DMS79 (cell line): ENCODE data around the gene HSD11B2.

Source experiments
- DNase-seq: peaks from one replicate; lab custom pipeline; 2025; lab: John Stamatoyannopoulos, UW

Gene HSD11B2

DNA sequence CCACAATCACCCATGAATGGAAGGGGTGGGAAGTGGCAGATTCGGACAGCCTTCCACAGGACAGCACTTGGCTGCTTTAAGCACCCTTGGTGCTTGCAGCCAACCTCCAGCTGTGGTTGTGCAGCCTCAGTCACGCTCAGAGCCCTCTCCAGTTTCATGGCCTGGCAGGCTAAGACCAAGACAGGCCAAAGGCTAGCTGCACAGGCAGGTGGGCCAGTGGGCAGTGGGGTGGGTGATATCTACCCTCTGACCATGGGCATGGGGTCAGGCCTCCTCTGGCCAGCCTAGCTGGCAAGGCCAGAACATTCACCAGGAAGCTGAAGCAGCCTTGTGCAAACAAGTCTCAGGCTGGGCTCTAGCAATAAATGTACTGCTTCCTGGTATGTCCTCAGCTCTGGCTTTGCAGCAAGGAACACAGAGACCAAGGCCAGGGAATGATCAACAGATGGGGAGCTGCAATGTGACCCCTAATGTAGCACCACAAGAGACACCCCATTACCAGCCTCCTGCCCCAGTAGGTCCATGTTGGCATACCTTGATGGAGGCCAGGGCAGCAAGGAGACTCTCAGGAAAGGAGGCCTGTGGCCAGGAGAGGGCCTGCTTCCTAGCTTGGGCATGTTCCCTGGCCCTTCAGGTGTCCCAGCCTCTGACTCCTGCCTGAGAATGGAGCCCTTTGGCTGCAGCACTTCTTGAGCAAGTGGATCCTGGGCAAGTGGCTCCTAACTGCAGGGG is 20.9 kb downstream of the HSD11B2 start:
- DNase-seq, result peak; percentile 11

GRCh38 chr16:67454104-67454503 is 23.2 kb downstream of the HSD11B2 start:
- no peak for DNase-seq

DNA sequence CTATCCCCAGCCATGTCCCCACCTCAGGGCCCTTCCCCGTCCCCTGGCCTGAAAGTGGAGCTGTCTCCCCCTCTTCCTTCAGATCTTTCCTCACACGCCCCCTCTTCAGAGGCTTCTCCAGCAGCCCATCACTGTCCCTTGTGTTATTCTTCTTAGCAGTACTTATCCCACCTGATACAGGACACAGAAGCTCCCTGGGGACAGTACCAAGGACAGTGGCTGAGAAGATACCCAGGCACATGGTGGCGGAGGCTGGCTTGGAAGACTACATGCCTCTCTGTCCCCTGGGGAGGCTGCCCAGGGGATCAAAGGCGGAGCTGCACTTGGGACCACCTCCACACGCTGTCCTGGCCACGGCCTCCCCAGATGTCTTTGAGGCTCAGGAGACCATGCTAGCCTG is 23.9 kb downstream of the HSD11B2 start:
- DNase-seq, result no peak

DNA sequence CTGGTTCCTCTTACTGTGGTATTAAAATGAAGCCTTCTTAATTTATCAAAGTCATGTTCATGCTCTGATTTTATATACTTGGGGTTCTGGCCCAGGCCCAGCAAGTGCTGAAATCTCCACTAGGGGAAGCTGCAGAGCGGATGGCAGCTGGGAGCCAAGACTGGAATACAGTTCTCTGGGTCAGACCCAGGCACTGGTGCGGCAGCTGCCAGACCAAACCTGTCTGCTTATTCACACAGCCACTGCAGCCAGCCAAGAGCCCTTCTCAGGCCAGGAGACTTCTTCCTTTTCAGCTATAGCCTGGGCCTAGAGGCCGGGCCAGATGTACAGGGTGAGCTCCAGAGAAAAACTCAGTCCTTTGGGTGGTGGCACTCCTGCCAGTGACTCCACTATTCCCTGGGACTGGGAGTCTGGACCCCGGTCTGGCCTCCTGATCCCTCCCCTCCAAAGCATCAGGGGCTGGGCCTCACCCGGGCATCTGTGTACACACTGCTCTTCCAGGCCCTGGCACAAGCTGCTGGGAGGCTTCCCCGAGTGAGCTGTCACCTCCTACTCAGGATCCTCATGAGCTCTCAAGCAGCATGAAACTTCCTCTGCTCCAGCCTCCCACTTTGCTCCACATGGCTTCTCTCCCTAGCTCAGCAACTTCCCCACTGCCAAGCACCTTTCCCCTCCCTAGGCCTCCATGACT is 25.6 kb downstream of the HSD11B2 start:
- no peak for DNase-seq

- DNase-seq, result no peak
These were observed 26.7 kb downstream of the HSD11B2 start for GRCh38 chr16:67457611-67458010.

GRCh38 chr16:67458121-67458641 is 27.3 kb downstream of the HSD11B2 start:
- no peak for DNase-seq

GRCh38 chr16:67459066-67459860 is 28.3 kb downstream of the HSD11B2 start:
- DNase-seq, result no peak

DNA sequence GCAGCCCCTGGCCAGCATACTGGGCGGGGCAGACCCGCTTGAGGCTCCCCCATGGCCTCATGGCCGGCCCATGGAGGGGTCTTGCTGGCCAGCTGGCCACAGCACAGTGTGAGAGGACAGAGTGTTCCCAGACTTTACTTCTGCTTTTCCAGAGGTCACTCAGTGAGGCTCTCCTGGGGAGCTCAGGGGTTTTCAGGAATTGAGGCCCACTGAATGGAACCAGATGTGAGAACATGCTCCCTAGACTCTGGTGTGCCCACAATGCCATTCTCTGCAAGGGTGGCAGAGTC is 28.9 kb downstream of the HSD11B2 start:
- no peak for DNase-seq

- DNase-seq, result no peak
These were observed 29.2 kb downstream of the HSD11B2 start for GRCh38 chr16:67460168-67460567.

DNA sequence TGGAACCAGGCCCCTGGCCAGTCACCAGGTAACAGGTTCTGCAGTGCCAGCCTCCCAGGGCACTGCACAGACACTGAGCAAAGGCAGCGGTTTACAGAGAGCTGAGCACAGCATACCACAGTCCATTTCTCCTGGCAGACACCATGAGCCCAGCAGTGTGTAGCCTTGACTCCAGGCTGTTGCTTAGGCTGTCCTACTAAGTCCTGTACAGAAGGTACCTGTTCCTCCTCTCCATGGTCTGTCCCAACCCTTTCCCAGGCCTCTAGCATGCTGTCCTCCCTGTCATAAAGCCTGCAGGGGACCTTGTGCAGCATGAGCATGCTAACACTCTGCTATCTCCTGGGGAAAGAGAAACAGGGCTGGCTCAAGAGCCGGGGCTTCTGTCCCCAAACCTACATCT is 30.0 kb downstream of the HSD11B2 start:
- DNase-seq, result no peak

DNA sequence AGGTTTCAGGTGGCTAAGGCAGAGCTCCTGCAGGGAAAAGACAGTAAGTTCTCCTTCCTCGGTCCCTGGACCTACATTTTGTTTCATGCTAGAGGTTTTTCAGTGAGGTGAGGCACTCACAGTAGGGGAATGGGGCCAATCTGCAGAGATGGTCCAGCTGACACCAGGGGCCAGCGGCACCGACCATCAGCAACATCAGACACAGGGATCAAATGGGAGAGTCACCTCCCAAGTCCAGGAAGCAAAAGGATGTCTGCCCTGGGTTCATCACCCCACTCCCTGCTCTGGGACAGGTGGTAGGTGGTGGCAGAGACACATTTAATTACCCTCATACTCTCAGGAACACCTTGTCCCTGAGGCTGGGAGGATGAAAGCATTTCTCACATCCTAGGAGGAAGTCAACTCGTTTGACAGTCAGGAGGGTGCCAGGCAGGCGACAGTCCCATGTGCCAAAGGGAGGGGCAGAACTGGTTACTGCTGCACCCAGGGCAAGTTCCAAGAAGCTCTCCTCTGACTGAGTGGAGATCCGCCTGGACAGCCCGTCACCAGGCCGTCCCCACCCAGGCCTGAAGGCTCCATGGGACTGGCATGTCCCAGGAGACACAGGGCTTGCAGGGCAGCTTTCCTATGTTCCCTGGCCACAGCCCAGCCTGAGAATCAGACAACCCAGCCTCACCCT is 30.8 kb downstream of the HSD11B2 start:
- DNase-seq, result no peak

- DNase-seq, result no peak
These were observed 31.3 kb downstream of the HSD11B2 start for GRCh38 chr16:67462279-67462655.

DNA sequence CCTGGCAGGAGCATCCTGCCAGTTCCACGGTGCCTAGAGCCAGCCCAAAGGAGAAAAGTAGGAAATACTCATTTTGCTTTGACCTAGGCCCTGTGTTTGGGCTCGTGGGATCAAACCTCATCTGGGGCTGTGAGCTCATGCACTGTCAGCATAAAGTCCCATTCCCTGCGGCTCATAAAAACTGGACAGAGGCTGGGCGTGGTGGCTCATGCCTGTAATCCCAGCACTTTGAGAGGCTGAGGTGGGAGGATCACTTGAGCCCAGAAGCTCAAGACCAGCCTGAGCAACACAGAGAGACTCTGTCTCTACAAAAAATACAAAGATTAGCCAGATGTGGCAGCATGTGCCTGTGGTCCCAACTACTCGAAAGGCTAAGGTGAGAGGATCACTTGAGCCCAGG is 32.1 kb downstream of the HSD11B2 start:
- DNase-seq, result no peak

DNA sequence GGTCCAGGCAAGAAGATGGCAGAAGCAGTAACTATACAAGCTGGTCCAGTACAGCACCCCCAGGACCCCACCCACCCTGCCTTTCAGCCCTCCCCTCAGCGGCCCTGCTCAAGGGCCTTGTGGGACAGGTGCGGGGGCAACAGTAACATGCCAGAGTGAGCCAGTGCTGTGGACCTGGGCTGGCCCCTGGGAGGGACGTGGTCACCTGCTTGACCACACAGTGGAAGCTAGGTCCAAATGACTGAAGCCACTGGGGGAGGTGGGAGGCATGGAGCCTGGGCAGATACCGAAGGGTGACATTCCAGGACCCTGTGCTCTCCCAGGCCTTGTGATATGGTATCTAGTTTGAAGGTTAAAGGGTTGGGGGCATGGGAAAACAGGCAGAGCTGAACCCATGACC is 32.8 kb downstream of the HSD11B2 start:
- no peak for DNase-seq

DNA sequence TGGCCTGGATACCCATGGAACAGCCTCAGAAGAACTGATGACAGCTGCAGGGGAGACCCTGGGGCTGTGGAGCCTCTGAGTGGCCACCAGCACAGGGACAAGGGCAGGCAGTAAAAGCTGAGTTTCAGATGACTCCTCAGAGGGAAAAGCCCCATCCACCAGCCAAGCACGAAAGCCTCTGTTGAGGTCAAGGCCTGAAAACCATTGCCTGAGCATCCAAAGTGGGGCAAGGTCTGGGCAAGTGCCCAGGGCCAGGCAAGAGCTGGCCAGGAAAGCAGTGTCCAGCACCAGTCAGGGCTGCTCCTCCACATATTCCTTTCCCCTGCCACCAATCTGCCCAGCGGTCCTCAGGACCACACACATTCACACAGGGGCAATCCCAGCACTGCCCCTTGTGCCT is 33.6 kb downstream of the HSD11B2 start:
- no peak for DNase-seq

DNA sequence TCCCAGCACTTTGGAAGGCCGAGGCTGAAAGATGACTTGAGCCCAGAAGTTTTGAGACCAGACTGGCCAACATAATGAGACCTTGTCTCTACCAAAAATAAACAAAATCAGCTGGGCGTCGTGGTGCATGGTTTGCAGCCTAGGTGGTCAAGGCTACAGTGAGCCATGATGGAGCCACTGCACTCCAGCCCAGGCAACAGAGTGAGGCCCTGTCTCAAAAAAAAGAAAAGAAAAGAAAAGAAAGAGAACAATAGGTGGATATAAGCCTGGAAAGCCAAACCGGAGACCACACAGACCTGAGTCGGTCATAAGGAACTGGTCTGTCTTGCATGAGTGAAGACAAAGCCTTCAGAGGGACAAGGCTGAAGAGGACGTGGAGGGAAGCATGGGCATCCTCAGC is 35.7 kb downstream of the HSD11B2 start:
- no peak for DNase-seq

DNA sequence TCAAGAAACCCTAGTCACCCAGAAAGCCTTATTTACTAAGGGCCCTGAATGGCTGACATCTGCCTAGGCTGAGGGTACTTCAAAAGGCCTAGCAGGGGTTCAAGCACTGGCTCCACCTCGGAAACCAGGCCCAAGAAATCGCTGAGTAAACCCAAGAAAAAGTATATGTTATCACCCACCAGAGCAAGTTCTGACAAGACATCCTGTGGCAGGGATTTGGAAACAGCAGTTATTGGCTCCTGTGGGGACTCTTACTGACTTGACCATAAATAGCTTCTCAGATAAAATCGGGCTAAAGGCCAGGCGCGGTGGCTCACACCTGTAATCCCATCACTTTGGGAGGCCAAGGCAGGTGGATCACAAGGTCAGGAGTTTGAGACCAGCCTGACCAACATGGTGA is 37.8 kb downstream of the HSD11B2 start:
- no peak for DNase-seq

DNA sequence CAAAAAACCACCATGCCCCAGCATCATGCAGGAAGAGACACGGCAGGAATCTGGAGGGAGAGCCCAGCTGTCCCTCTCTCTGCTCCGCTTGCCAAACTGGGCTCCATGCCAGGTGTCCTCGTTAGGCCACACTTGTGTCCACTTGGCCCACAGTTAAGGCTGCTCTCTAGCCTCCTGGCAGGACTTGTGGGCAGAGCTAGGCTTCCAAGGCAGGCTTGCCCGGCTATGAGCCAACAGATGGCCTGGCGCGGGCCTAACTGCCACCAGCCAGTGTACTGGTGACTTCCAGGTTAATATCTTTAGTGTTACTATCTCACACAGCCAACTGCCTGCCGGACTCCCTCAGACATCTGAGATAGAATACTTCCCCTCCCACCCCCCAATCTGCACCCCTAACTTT is 39.4 kb downstream of the HSD11B2 start:
- DNase-seq, result peak; percentile 44

DNA sequence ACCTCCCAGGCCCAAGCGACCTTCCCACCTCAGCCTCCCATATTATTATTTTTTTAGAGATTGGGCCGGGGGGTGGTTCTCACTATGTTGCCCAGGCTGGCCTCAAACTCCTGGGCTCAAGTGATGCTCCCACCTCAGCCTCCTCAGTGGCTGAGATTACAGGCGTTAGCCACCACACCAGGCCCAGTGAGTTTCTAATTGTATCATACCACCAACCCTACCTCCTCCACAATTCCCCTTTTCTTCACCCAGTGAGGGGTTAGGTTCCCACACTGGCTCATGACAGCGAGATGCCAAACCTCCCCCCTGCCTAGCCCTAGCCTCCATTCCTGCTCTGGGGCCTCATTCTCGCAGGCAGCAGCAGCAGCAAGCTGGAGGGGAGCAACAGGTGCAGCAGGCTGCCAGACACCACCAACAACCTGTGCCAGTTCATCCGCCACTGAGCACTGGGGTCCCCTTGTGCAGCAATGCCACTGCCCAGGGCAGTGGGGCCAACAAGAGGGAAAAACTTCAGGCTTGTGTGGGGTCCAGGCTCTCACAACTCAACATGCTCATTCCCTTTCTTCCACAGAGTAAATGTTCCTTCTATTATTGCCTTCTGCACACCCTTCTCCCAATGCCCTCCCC is 41.0 kb downstream of the HSD11B2 start:
- no peak for DNase-seq

DNA sequence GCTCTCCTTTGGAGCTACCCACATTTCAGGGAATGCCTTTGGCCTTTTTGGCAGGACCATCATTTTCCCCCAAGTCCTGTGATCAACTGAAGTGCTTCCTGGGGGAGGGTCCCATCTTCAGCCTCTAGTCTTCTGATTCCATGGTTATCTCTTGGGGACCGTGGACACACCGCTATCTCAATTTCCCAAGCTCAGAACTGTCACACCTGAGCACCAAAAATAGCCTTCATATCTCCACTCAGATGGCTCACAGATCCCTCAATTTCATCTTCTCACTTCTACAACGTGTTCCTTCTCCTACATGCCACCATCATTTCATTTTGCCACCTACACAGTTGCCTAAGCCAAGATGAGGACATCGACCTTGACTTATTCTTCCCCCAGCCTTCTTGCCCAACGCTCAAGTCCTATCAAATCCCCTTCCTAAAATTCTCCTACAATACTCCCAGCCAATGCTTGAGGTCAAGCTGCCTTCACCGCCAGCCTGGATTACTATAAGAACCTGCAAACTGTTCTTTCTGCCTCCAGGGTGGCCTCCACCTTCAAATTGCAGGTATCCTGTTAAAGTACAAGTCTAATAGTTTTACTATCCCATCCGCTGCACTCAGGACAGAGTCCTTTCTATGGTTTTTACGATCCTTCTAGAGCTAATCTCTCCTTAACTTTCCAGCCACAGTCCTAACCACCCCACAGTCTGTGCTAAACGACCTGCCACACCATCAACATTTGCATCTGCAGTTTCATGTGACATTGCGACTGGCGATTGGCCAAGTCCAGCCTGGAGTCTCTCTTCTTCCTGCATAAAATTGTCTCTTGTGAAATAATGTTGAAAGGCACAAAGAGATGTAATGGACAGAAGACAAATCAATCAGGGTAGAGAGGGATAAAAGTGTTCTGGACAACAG is 43.9 kb downstream of the HSD11B2 start:
- DNase-seq, result peak; percentile 51
